Measurements from ENCODE around the gene RBFOX2. TPM values are rescaled to one million over a fixed set of nuclear protein-coding genes. Genes with fewer than 3 reads are reported as not detected.

RBFOX2 gene
- total and polyA plus RNA-seq, 2 of the 13 experiments (the other 11 are each of a cell fraction or from before 2014, with no cell fraction given), result 37.3 to 40.4 TPM

DNA sequence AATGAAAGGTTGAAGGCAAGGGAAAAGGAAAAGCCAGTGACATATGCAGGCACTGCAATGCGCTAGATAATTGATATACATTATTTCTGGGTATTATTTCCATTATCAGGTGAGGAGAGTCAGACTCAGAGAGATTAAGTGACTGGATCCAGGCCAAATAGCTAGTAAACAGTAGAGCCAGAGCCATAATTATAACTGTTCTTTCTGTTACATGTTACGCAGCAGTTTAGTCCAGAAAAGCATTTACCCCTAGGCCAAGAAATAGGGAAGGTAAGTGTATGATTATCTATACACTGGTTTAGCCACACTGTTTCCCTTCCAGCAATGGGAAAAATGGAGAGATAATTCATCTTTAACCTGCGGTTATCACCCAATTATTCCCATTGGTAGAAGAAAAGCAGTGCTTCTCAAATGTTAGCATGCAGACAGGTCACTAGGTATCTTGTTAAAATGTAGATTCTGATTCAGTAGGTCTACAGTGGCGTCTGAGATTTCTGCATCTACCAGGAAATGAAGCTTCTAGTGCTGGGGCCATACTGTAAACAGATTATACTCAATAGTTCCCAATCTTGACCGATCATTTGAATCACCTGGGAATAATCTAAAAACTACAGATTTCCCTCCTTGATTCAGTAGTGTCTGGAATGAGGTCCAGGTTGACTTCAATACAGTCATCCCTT, 69.4 kb downstream of the RBFOX2 start:
- Histone ChIP-seq H3K9ac (ENCODE audit: insufficient read depth, low read depth, low read length) (no peak overlapping the region), H2AFZ (ENCODE audit: low read length) (no peak overlapping the region), H3K27me3 (ENCODE audit: control insufficient read depth in 1 of 2, insufficient read depth in 2 of 2, low read length in 2 of 2) (no peaks in the 10 kb centered on the region), H3K27ac (ENCODE audit: extremely low read length, insufficient read depth, low read length) (no peak overlapping the region), H3K4me2 (ENCODE audit: low read depth, low read length) (no peak overlapping the region), H3K36me3 (replicated peaks in 1 of 2; ENCODE audit: control insufficient read depth in 1 of 2, insufficient read depth in 2 of 2, low read length in 2 of 2) (no peaks in the 10 kb centered on the region), H4K20me1 (ENCODE audit: insufficient read depth, low read length) (no peaks in the 10 kb centered on the region; the same call in 1 of the 2 replicates), H3K4me1 (ENCODE audit: insufficient read depth, low read length) (no peaks in the 10 kb centered on the region; the same call in 1 of the 2 replicates), H3K9me3 (ENCODE audit: low read length) (no peaks in the 10 kb centered on the region), H3K79me2 (ENCODE audit: insufficient read depth, low read length) (peaks cover 25% of the 10 kb centered on the region), H3K4me3 (replicated peaks in 1 of 3; ENCODE audit: insufficient read depth in 1 of 3, low read depth in 2 of 3, low read length in 3 of 3) (no peak overlapping the region)
- CTCF ChIA-PET (ENCODE audit: low intra/inter-chr PET ratio, low total read pairs), result no interaction called here
- FAIRE-seq, result no peak
- 95% methylated on average over 5 of the region's 5 CpGs for WGBS (ENCODE audit: low lambda C conversion rate)
- ATAC-seq, result no peak
- no peak for DNase-seq (ENCODE audit: low spot score)
- TF ChIP-seq, protein P1, sequence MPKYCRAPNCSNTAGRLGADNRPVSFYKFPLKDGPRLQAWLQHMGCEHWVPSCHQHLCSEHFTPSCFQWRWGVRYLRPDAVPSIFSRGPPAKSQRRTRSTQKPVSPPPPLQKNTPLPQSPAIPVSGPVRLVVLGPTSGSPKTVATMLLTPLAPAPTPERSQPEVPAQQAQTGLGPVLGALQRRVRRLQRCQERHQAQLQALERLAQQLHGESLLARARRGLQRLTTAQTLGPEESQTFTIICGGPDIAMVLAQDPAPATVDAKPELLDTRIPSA (CRISPR knock-in tag; IDR thresholded peaks at IDR 0.05; ENCODE audit: borderline replicate concordance), result no peak
- TF ChIP-seq, protein P2, sequence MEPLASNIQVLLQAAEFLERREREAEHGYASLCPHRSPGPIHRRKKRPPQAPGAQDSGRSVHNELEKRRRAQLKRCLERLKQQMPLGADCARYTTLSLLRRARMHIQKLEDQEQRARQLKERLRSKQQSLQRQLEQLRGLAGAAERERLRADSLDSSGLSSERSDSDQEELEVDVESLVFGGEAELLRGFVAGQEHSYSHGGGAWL (CRISPR knock-in tag; IDR thresholded peaks at IDR 0.05), result no peak
- TF ChIP-seq TCF7L2 (IDR thresholded peaks at IDR 0.05; ENCODE audit: low read depth, low read length), result no peak
- TF ChIP-seq EEA1 (CRISPR knock-in tag; IDR thresholded peaks at IDR 0.05; ENCODE audit: borderline replicate concordance), result no peak
- TF ChIP-seq FOXJ3 (CRISPR knock-in tag; IDR thresholded peaks at IDR 0.05; ENCODE audit: borderline replicate concordance), result no peak
- no peak for TF ChIP-seq ZNF335 (CRISPR knock-in tag; IDR thresholded peaks at IDR 0.05)
- in situ Hi-C loops (cut with HindIII; ENCODE audit: extremely low pct_ligation_motif_present, low pct_unique_long_range_greater_than_20kb), result no loop called here
- no TSS peak for BruUV-seq (replicated peaks)
- intact Hi-C loops (cut with micrococcal nuclease; ENCODE audit: unreplicated experiment), result no loop called here
- POLR2A ChIA-PET, result no interaction called here

DNA sequence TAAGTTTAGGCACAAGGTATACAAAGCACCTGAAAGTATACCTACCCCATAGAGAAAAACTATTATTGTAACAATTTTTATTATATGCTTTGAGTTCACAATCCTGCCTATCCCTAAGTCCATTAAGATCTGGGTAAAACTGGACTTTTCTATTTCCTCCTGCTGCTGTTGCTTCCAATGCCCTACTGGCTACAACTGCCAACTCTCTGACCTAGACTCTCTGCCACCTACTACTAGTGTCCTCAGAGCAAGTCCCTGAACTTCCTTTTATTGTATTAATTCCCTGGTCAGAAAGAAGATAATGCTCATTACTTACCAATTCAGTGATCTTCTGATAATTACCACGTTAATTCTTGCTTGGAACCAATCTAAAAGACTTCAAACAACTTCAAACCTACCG, 70.3 kb downstream of the RBFOX2 start:
- no peaks in the 10 kb centered on the region; the same call in 1 of the 2 replicates for H3K4me1 ChIP-seq (ENCODE audit: insufficient read depth, low read length)
- no peak for DNase-seq (ENCODE audit: low spot score)
- TF ChIP-seq, protein P3, sequence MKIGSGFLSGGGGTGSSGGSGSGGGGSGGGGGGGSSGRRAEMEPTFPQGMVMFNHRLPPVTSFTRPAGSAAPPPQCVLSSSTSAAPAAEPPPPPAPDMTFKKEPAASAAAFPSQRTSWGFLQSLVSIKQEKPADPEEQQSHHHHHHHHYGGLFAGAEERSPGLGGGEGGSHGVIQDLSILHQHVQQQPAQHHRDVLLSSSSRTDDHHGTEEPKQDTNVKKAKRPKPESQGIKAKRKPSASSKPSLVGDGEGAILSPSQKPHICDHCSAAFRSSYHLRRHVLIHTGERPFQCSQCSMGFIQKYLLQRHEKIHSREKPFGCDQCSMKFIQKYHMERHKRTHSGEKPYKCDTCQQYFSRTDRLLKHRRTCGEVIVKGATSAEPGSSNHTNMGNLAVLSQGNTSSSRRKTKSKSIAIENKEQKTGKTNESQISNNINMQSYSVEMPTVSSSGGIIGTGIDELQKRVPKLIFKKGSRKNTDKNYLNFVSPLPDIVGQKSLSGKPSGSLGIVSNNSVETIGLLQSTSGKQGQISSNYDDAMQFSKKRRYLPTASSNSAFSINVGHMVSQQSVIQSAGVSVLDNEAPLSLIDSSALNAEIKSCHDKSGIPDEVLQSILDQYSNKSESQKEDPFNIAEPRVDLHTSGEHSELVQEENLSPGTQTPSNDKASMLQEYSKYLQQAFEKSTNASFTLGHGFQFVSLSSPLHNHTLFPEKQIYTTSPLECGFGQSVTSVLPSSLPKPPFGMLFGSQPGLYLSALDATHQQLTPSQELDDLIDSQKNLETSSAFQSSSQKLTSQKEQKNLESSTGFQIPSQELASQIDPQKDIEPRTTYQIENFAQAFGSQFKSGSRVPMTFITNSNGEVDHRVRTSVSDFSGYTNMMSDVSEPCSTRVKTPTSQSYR (CRISPR knock-in tag; IDR thresholded peaks at IDR 0.05; ENCODE audit: borderline replicate concordance), result no peak
- TF ChIP-seq, protein P4, sequence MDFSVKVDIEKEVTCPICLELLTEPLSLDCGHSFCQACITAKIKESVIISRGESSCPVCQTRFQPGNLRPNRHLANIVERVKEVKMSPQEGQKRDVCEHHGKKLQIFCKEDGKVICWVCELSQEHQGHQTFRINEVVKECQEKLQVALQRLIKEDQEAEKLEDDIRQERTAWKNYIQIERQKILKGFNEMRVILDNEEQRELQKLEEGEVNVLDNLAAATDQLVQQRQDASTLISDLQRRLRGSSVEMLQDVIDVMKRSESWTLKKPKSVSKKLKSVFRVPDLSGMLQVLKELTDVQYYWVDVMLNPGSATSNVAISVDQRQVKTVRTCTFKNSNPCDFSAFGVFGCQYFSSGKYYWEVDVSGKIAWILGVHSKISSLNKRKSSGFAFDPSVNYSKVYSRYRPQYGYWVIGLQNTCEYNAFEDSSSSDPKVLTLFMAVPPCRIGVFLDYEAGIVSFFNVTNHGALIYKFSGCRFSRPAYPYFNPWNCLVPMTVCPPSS (IDR thresholded peaks at IDR 0.05), result no peak
- no peak for TF ChIP-seq SIN3A (IDR thresholded peaks at IDR 0.05; ENCODE audit: borderline replicate concordance, low read depth, low read length)
- TF ChIP-seq EZH2 (conservative IDR thresholded peaks at IDR 0.05; ENCODE audit: low read depth, low read length), result no peak
- TF ChIP-seq, protein P5, sequence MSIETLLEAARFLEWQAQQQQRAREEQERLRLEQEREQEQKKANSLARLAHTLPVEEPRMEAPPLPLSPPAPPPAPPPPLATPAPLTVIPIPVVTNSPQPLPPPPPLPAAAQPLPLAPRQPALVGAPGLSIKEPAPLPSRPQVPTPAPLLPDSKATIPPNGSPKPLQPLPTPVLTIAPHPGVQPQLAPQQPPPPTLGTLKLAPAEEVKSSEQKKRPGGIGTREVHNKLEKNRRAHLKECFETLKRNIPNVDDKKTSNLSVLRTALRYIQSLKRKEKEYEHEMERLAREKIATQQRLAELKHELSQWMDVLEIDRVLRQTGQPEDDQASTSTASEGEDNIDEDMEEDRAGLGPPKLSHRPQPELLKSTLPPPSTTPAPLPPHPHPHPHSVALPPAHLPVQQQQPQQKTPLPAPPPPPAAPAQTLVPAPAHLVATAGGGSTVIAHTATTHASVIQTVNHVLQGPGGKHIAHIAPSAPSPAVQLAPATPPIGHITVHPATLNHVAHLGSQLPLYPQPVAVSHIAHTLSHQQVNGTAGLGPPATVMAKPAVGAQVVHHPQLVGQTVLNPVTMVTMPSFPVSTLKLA (IDR thresholded peaks at IDR 0.05), result no peak

More for the DNA sequence above, 70.3 kb downstream of the RBFOX2 start:
- H2AFZ ChIP-seq (ENCODE audit: low read length), result no peak overlapping the region
- ChIA-PET CTCF (ENCODE audit: low intra/inter-chr PET ratio, low total read pairs) (no interaction called here), POLR2A (no interaction called here)
- BruUV-seq (replicated peaks), result no TSS peak
- intact Hi-C loops (cut with micrococcal nuclease; ENCODE audit: unreplicated experiment) (no loop called here), in situ Hi-C loops (cut with HindIII; ENCODE audit: extremely low pct_ligation_motif_present, low pct_unique_long_range_greater_than_20kb) (no loop called here)
- H4K20me1 ChIP-seq (ENCODE audit: insufficient read depth, low read length), result no peaks in the 10 kb centered on the region; the same call in 1 of the 2 replicates
- no peak for ATAC-seq
- H3K36me3 ChIP-seq (replicated peaks in 1 of 2; ENCODE audit: control insufficient read depth in 1 of 2, insufficient read depth in 2 of 2, low read length in 2 of 2), result no peaks in the 10 kb centered on the region
- H3K27ac ChIP-seq (ENCODE audit: extremely low read length, insufficient read depth, low read length), result no peak overlapping the region
- H3K4me2 ChIP-seq (ENCODE audit: low read depth, low read length), result no peak overlapping the region
- peaks cover 25% of the 10 kb centered on the region for H3K79me2 ChIP-seq (ENCODE audit: insufficient read depth, low read length)
- no peak for FAIRE-seq
- no peaks in the 10 kb centered on the region for H3K9me3 ChIP-seq (ENCODE audit: low read length)
- H3K4me3 ChIP-seq (replicated peaks in 1 of 3; ENCODE audit: insufficient read depth in 1 of 3, low read depth in 2 of 3, low read length in 3 of 3), result no peak overlapping the region
- no peak overlapping the region for H3K9ac ChIP-seq (ENCODE audit: insufficient read depth, low read depth, low read length)
- WGBS (ENCODE audit: low lambda C conversion rate), result 96% methylated on average over 2 of the region's 2 CpGs
- no peaks in the 10 kb centered on the region for H3K27me3 ChIP-seq (ENCODE audit: control insufficient read depth in 1 of 2, insufficient read depth in 2 of 2, low read length in 2 of 2)
